Endothelial cell (in vitro differentiated cells): ENCODE measurements around the gene SBDS. TPM values are rescaled to one million over a fixed set of nuclear protein-coding genes. Genes with fewer than 3 reads are reported as not detected.
"Not testable (repeated sequence)": the region's sequence is repeated elsewhere in the genome, so short reads cannot be mapped to it uniquely, and the experiment has no call there.

Source experiments
- DNase-seq: peaks from one replicate; pipeline ENCODE4 v3.0.0; 2021; ENCODE audit warnings: low spot score
- H3K27ac Mint-ChIP-seq: one replicate; pipeline ENCODE4 v1.8.0; 2021; ENCODE audit warnings: mixed read lengths, inconsistent platforms; ENCODE audit not compliant: unreplicated experiment
- H3K27me3 Mint-ChIP-seq: one replicate; pipeline ENCODE4 v1.8.0; 2021; ENCODE audit warnings: mild to moderate bottlenecking, moderate library complexity, mixed read lengths, inconsistent platforms; ENCODE audit not compliant: unreplicated experiment
- H3K36me3 Mint-ChIP-seq: one replicate; pipeline ENCODE4 v1.8.0; 2021; ENCODE audit warnings: mild to moderate bottlenecking, low read depth, mixed read lengths, inconsistent platforms; ENCODE audit not compliant: unreplicated experiment
- H3K4me1 Mint-ChIP-seq: one replicate; pipeline ENCODE4 v1.8.0; 2021; ENCODE audit warnings: mild to moderate bottlenecking, mixed read lengths, inconsistent platforms; ENCODE audit not compliant: unreplicated experiment
- H3K4me3 Mint-ChIP-seq: one replicate; pipeline ENCODE4 v1.8.0; 2021; ENCODE audit warnings: mild to moderate bottlenecking, mixed read lengths, inconsistent platforms; ENCODE audit not compliant: unreplicated experiment
- H3K9me3 Mint-ChIP-seq: one replicate; pipeline ENCODE4 v1.8.0; 2021; ENCODE audit warnings: mixed read lengths, inconsistent platforms; ENCODE audit not compliant: unreplicated experiment
- total RNA-seq: library from RNA; stranded (reverse); fragmentation: NEBNext Ultra II Directional; extraction: Animal tissue kit (Norgen Biotek cat#: 25700); gene quantifications from one replicate; pipeline ENCODE4 v1.2.1, GENCODE V29; 2021; ENCODE audit not compliant: unreplicated experiment
- TF ChIP-seq, protein P1 (sequence below): fragments of 200-600 bp; sonication (generic); IDR thresholded peaks from one replicate; pipeline ENCODE4 v1.5.0; 2021; ENCODE audit warnings: antibody characterized with exemption; ENCODE audit not compliant: unreplicated experiment

The SBDS gene
- total RNA-seq, 1 donor from 2014 or later: 53.5 TPM

DNA sequence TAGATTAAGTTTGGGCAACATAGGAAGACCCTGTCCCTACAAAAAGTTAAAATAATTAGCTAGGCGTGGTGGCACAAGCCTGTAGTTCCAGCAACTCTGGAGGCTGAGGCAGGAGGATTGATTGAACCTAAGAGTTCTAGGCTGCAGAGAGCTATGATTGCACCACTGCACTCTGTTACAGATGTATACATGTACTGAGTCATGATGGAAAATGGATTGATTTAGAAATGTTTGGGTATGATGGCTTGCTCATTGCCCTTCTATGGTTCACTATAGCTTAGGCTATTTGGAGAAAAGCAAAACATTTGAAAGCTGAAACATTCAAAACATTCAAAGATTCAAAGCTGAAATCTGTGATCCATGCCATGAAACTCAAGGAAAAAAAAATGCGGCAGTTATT, 16.4 kb downstream of the SBDS start:
- H3K27me3 Mint-ChIP-seq, DNase-seq, H3K9me3 Mint-ChIP-seq, H3K4me1 Mint-ChIP-seq, H3K27ac Mint-ChIP-seq: not testable (repeated sequence)
- Mint-ChIP-seq H3K36me3 (peaks cover 12% of the 10 kb centered on the region), H3K4me3 (peak overlapping the region; percentile 11)

DNA sequence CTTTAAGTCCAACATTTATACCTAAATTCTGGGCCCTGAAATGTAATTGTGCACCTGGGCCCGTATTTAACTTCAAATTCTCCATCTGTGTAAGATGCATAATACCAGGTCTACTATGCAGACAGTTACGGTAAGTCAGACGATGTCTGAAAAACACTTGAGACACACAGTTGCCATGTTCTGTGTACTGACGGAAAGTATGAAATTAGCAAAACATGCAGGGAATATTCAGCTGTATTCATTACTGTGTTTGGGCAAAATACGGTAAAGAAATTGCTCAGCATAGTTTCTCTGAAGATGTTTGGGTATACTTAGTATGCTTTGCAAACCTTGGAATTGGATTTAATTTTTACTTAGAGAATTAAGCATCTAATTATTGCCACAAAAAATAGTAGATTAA, 17.1 kb downstream of the SBDS start:
- H3K4me1 Mint-ChIP-seq, H3K27me3 Mint-ChIP-seq, DNase-seq, H3K9me3 Mint-ChIP-seq, H3K27ac Mint-ChIP-seq, H3K4me3 Mint-ChIP-seq: not testable (repeated sequence)
- H3K36me3 Mint-ChIP-seq: peaks cover 12% of the 10 kb centered on the region

DNA sequence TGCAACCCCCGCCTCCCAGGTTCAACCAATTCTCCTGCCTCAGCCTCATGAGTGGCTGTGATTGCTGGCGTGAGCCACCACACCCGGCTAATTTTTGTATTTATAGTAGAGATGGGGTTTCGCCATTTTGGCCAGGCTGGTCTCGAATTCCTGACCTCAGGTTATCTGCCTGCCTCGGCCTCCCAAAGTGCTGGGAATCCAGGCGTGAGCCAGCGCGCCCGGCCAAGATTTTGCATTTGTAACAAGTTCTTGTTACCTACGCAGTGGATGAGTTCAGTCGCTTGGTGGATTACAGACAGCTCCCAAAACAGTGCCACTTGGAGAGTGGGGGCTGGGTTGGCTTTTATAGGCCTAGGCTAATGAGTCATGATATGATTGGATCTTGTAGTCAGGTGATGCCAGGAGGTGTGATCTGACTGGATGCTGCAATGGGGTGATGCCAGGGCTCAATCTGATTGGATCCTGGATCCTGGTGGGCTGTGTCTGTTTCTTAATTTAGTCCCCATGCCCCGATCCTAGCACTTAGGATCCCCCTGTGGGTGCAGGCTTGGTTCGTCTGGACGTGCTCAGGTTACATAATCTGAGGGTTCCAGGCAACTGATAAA, 20.3 kb downstream of the SBDS start:
- Mint-ChIP-seq H3K36me3 (peaks cover 9% of the 10 kb centered on the region), H3K4me3 (no peak overlapping the region), H3K4me1 (no peaks in the 10 kb centered on the region), H3K27me3 (peaks cover 3% of the 10 kb centered on the region), H3K9me3 (peaks cover 4% of the 10 kb centered on the region), H3K27ac (no peak overlapping the region)
- TF ChIP-seq, protein P1, sequence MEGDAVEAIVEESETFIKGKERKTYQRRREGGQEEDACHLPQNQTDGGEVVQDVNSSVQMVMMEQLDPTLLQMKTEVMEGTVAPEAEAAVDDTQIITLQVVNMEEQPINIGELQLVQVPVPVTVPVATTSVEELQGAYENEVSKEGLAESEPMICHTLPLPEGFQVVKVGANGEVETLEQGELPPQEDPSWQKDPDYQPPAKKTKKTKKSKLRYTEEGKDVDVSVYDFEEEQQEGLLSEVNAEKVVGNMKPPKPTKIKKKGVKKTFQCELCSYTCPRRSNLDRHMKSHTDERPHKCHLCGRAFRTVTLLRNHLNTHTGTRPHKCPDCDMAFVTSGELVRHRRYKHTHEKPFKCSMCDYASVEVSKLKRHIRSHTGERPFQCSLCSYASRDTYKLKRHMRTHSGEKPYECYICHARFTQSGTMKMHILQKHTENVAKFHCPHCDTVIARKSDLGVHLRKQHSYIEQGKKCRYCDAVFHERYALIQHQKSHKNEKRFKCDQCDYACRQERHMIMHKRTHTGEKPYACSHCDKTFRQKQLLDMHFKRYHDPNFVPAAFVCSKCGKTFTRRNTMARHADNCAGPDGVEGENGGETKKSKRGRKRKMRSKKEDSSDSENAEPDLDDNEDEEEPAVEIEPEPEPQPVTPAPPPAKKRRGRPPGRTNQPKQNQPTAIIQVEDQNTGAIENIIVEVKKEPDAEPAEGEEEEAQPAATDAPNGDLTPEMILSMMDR: no peak
- no peak for DNase-seq

DNA sequence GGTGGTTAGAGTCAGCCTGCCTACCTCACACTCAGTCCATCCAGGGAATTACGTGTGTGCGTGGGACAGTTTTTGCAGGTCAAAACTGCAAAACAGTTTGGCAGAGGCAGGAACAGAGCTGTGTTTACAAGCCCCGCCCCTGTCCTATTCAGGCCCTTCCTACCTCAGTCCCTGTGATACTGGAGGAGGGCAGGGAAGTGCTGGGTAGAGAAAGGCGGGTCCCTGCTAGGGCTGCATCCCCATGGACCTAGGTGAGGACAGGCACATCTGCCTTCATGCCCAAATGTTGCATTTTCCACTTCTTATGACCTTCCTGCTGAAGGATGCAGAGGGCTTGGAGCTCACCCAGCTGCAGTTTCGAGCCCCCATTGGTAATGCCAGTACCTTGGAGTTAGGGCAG, 25.1 kb downstream of the SBDS start:
- H3K27me3 Mint-ChIP-seq: peaks cover 13% of the 10 kb centered on the region
- TF ChIP-seq, protein P1: no peak
- H3K4me1 Mint-ChIP-seq: no peaks in the 10 kb centered on the region
- DNase-seq: no peak
- H3K9me3 Mint-ChIP-seq: no peaks in the 10 kb centered on the region
- no peak overlapping the region for H3K4me3 Mint-ChIP-seq
- H3K27ac Mint-ChIP-seq: no peak overlapping the region
- peaks cover 10% of the 10 kb centered on the region for H3K36me3 Mint-ChIP-seq

DNA sequence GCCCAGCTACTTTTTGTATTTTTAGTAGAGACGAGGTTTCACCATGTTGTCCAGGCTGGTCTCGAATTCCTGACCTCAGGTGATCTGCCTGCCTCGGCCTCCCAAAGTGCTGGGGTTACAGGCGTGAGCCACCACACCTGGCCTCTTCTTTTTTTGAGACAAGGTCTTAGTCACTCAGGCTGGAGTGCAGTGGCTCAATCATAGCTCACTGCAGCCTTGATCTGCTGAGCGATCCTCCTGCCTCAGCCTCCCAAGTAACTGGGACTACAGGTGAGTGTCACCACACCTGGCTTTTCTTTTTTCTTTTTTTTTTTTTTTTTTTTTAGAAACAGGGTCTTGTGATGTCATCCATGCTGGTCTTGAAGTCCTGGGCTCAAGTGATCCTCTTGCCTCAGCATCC, 26.4 kb downstream of the SBDS start:
- not testable (repeated sequence) for DNase-seq, H3K27ac Mint-ChIP-seq, H3K4me3 Mint-ChIP-seq, H3K4me1 Mint-ChIP-seq, H3K9me3 Mint-ChIP-seq
- peaks cover 10% of the 10 kb centered on the region for H3K27me3 Mint-ChIP-seq
- peaks cover 12% of the 10 kb centered on the region for H3K36me3 Mint-ChIP-seq

DNA sequence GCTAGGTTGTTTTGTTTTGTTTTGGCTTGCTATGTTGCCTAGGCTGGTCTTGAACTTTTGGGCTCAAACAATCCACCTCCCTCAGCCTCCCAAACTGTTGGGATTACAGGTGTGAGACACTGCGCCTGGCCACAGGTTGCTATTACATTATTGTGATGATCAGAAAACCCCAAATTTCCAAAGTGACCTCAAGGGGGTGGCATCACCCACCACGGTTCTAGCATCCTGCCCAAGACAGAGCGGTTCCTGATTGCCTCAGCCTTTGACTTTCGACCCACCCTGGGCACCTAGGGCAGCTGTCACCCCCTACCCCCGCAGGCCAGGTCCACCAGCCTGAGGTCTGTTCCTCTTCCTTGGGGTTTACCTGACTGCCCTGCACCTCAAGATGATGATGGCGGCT, 28.4 kb downstream of the SBDS start:
- TF ChIP-seq, protein P1: no peak
- H3K4me1 Mint-ChIP-seq: no peaks in the 10 kb centered on the region
- H3K4me3 Mint-ChIP-seq: no peak overlapping the region
- no peak for DNase-seq
- peaks cover 15% of the 10 kb centered on the region for H3K36me3 Mint-ChIP-seq
- no peaks in the 10 kb centered on the region for H3K9me3 Mint-ChIP-seq
- peaks cover 10% of the 10 kb centered on the region for H3K27me3 Mint-ChIP-seq
- no peak overlapping the region for H3K27ac Mint-ChIP-seq
